ENCODE measurements around the gene HSP90B1. TPM values are rescaled to one million over a fixed set of nuclear protein-coding genes. Genes with fewer than 3 reads are reported as not detected.

The HSP90B1 gene
- total and polyA plus RNA-seq, 2 of the 13 experiments (the other 11 are each of a cell fraction or from before 2014, with no cell fraction given) = 800 to 954 TPM

DNA sequence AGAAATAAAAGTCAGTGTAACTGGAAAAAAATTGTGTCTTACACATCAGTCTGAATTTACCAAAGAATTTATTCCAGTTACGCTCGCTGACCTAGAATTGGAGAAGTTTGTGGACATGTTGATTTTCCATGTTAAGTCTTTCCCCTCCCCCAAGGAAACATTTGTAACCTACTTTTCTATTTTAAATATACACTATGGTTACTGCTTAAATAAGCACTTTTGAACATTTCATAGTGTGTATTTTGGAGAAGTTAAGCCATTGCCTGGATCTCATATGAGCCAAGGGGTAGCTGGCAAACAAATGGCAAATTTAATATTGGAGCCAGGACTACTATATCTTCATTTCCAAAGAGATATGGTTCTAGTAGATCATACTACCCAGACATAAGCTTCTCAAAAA, 46.3 kb upstream of the HSP90B1 start:
- CTCF ChIA-PET (ENCODE audit: low intra/inter-chr PET ratio, low total read pairs) = interaction anchor here (1.3 kb wide), 1 partner anchor 225 kb away, joined by 6 read pairs; no protein-coding TSS in a partner anchor

More for the DNA sequence above, 46.3 kb upstream of the HSP90B1 start:
- in situ Hi-C loops (cut with HindIII; ENCODE audit: extremely low pct_ligation_motif_present, low pct_unique_long_range_greater_than_20kb) = loop anchor here (5.0 kb wide), 1 partner anchor 223 kb away; no protein-coding TSS in a partner anchor
- H3K9ac ChIP-seq (ENCODE audit: insufficient read depth, low read depth, low read length) = no peak overlapping the region
- POLR2A ChIA-PET = no interaction called here
- H3K27me3 ChIP-seq (ENCODE audit: control insufficient read depth in 1 of 2, insufficient read depth in 2 of 2, low read length in 2 of 2) = peaks cover 0 to 8% of the 10 kb centered on the region in 2 experiments; a peak in 1 of 5 replicates
- H3K9me3 ChIP-seq (ENCODE audit: low read length) = no peaks in the 10 kb centered on the region
- no peak overlapping the region for H2AFZ ChIP-seq (ENCODE audit: low read length)
- FAIRE-seq (no peak), ATAC-seq (no peak), DNase-seq (ENCODE audit: low spot score) (no peak)
- no peaks in the 10 kb centered on the region for H4K20me1 ChIP-seq (ENCODE audit: insufficient read depth, low read length)
- no peak overlapping the region for H3K4me2 ChIP-seq (ENCODE audit: low read depth, low read length)
- H3K79me2 ChIP-seq (ENCODE audit: insufficient read depth, low read length) = no peaks in the 10 kb centered on the region
- intact Hi-C loops (cut with micrococcal nuclease; ENCODE audit: unreplicated experiment) = loop anchor here (1.0 kb wide), 1 partner anchor 225 kb away; no protein-coding TSS in a partner anchor
- H3K4me1 ChIP-seq (ENCODE audit: insufficient read depth, low read length) = peaks cover 41% of the 10 kb centered on the region
- H3K36me3 ChIP-seq (replicated peaks in 1 of 2; ENCODE audit: control insufficient read depth in 1 of 2, insufficient read depth in 2 of 2, low read length in 2 of 2) = no peaks in the 10 kb centered on the region
- no TSS peak for BruUV-seq (replicated peaks)
- TF ChIP-seq NCOA1 (CRISPR knock-in tag; IDR thresholded peaks at IDR 0.05) = no peak
- TF ChIP-seq FOXA3 (CRISPR knock-in tag; IDR thresholded peaks at IDR 0.05) = no peak
- no peak for TF ChIP-seq ZNF331 (CRISPR knock-in tag; IDR thresholded peaks at IDR 0.05)
- TF ChIP-seq NONO (IDR thresholded peaks at IDR 0.05) = no peak
- no peak for TF ChIP-seq NONO (CRISPR knock-in tag; conservative IDR thresholded peaks at IDR 0.05)
- TF ChIP-seq, protein P1, sequence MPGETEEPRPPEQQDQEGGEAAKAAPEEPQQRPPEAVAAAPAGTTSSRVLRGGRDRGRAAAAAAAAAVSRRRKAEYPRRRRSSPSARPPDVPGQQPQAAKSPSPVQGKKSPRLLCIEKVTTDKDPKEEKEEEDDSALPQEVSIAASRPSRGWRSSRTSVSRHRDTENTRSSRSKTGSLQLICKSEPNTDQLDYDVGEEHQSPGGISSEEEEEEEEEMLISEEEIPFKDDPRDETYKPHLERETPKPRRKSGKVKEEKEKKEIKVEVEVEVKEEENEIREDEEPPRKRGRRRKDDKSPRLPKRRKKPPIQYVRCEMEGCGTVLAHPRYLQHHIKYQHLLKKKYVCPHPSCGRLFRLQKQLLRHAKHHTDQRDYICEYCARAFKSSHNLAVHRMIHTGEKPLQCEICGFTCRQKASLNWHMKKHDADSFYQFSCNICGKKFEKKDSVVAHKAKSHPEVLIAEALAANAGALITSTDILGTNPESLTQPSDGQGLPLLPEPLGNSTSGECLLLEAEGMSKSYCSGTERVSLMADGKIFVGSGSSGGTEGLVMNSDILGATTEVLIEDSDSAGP (CRISPR knock-in tag; IDR thresholded peaks at IDR 0.05; ENCODE audit: borderline replicate concordance) = no peak
- TF ChIP-seq, protein P2, sequence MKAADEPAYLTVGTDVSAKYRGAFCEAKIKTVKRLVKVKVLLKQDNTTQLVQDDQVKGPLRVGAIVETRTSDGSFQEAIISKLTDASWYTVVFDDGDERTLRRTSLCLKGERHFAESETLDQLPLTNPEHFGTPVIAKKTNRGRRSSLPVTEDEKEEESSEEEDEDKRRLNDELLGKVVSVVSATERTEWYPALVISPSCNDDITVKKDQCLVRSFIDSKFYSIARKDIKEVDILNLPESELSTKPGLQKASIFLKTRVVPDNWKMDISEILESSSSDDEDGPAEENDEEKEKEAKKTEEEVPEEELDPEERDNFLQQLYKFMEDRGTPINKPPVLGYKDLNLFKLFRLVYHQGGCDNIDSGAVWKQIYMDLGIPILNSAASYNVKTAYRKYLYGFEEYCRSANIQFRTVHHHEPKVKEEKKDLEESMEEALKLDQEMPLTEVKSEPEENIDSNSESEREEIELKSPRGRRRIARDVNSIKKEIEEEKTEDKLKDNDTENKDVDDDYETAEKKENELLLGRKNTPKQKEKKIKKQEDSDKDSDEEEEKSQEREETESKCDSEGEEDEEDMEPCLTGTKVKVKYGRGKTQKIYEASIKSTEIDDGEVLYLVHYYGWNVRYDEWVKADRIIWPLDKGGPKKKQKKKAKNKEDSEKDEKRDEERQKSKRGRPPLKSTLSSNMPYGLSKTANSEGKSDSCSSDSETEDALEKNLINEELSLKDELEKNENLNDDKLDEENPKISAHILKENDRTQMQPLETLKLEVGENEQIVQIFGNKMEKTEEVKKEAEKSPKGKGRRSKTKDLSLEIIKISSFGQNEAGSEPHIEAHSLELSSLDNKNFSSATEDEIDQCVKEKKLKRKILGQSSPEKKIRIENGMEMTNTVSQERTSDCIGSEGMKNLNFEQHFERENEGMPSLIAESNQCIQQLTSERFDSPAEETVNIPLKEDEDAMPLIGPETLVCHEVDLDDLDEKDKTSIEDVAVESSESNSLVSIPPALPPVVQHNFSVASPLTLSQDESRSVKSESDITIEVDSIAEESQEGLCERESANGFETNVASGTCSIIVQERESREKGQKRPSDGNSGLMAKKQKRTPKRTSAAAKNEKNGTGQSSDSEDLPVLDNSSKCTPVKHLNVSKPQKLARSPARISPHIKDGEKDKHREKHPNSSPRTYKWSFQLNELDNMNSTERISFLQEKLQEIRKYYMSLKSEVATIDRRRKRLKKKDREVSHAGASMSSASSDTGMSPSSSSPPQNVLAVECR (CRISPR knock-in tag; IDR thresholded peaks at IDR 0.05; ENCODE audit: borderline replicate concordance) = no peak
- no peak for TF ChIP-seq TBL1XR1 (IDR thresholded peaks at IDR 0.05; ENCODE audit: borderline replicate concordance, low read length, partially characterized antibody)
- TF ChIP-seq DNMT1 (CRISPR knock-in tag; IDR thresholded peaks at IDR 0.05) = no peak
- 85% methylated on average over 2 of the region's 2 CpGs for WGBS (ENCODE audit: low lambda C conversion rate)
- no peak overlapping the region for H3K4me3 ChIP-seq (replicated peaks in 1 of 3; ENCODE audit: insufficient read depth in 1 of 3, low read depth in 2 of 3, low read length in 3 of 3)
- H3K27ac ChIP-seq (ENCODE audit: extremely low read length, insufficient read depth, low read length) = no peak overlapping the region
